CD4-positive, alpha-beta T cell (primary cell): ENCODE results near the gene EPB41L4B. TPM values are rescaled to one million over a fixed set of nuclear protein-coding genes. Genes with fewer than 3 reads are reported as not detected.

Experiments used
- ATAC-seq: fragments of 200-7000 bp; cut with Tn5 transposase; one replicate; pipeline ENCODE4 v1.10.0; 2022; ENCODE audit warnings: mild to moderate bottlenecking; ENCODE audit not compliant: poor library complexity
- CTCF ChIA-PET: fragments of 350-600 bp; sonication (Branson Sonifier 250); formaldehyde crosslinking; loops from one replicate; lab custom pipeline; 2021; ENCODE audit warnings: antibody characterized with exemption, inconsistent platforms; lab: Charles Lee
- POLR2A ChIA-PET: fragments of 350-600 bp; sonication (Branson Sonifier 250); formaldehyde crosslinking; loops from one replicate; lab custom pipeline; 2021; ENCODE audit warnings: antibody characterized with exemption, inconsistent platforms; lab: Charles Lee
- DNase-seq, 14 experiments: peaks; one replicate each; pipeline ENCODE4 v3.0.0-alpha.2; 2013 to 2020; ENCODE audit warnings: mixed read lengths in 2 of 14
- H3K27ac ChIP-seq, 2 donors: one replicate each; pipeline versions ENCODE4 v1.5.1 to v1.7.0; 2013; ENCODE audit warnings: low read length in 2 of 2, low read depth in 1 of 2, mild to moderate bottlenecking in 1 of 2
- H3K27me3 ChIP-seq, 2 experiments: 1 replicate in 1 of 2; 2 replicates in 1 of 2; pipeline versions ENCODE4 v1.6.1 to v1.7.0; 2013; ENCODE audit warnings: low read length in 2 of 2, control low read depth in 1 of 2, mild to moderate bottlenecking in 1 of 2, moderate library complexity in 1 of 2; ENCODE audit not compliant: insufficient read depth in 2 of 2, control insufficient read depth in 1 of 2
- H3K36me3 ChIP-seq: one replicate; pipeline ENCODE4 v1.6.1; 2013; ENCODE audit warnings: low read length, control low read depth; ENCODE audit not compliant: insufficient read depth
- H3K4me1 ChIP-seq: one replicate; pipeline ENCODE4 v1.6.1; 2013; ENCODE audit warnings: low read length, control low read depth; ENCODE audit not compliant: insufficient read depth
- H3K4me3 ChIP-seq: one replicate; pipeline ENCODE4 v1.5.1; 2013; ENCODE audit warnings: mild to moderate bottlenecking, low read length, moderate library complexity
- H3K9me3 ChIP-seq, 2 experiments: 1 replicate in 1 of 2; 2 replicates in 1 of 2; pipeline versions ENCODE4 v1.6.1 to v1.7.0; 2013; ENCODE audit warnings: low read length in 2 of 2, mild to moderate bottlenecking in 2 of 2, control low read depth in 1 of 2, moderate library complexity in 1 of 2; ENCODE audit not compliant: control insufficient read depth in 1 of 2, insufficient read depth in 1 of 2
- H3K27ac Mint-ChIP-seq: one replicate; pipeline ENCODE4 v1.8.0; 2020; ENCODE audit warnings: mixed read lengths
- H3K27me3 Mint-ChIP-seq: one replicate; pipeline ENCODE4 v1.8.0; 2021; ENCODE audit warnings: mixed read lengths
- H3K36me3 Mint-ChIP-seq: one replicate; pipeline ENCODE4 v1.8.0; 2021; ENCODE audit warnings: low read depth, mixed read lengths
- H3K4me1 Mint-ChIP-seq: one replicate; pipeline ENCODE4 v1.8.0; 2021; ENCODE audit warnings: low read depth, mixed read lengths
- H3K4me3 Mint-ChIP-seq: one replicate; pipeline ENCODE4 v1.8.0; 2020; ENCODE audit warnings: mild to moderate bottlenecking, mixed read lengths
- H3K9me3 Mint-ChIP-seq: one replicate; pipeline ENCODE4 v1.8.0; 2020; ENCODE audit warnings: mixed read lengths
- intact Hi-C, 2 experiments: fragments of 100-400 bp; cut with DNase I in 1 of 2; cut with micrococcal nuclease in 1 of 2; formaldehyde crosslinking; loops; one replicate each; pipeline versions ENCODE4 v1.15.1 to v1.9.0; 2023 to 2025; cut with DNase I, micrococcal nuclease
- total RNA-seq, 174 experiments: library from RNA in 2 of 174; stranded (reverse) in 2 of 174; gene quantifications; one replicate each; pipeline ENCODE4 v1.2.3 and lab custom pipeline; 2021 to 2026
- TF ChIP-seq, protein P1 (sequence below): fragments of 200-600 bp; IDR thresholded peaks from one replicate; pipeline ENCODE4 v1.8.0; 2022; ENCODE audit warnings: antibody characterized with exemption, mild to moderate bottlenecking

Gene EPB41L4B
- total RNA-seq, 2 experiments from 2014 or later: not detected

DNA sequence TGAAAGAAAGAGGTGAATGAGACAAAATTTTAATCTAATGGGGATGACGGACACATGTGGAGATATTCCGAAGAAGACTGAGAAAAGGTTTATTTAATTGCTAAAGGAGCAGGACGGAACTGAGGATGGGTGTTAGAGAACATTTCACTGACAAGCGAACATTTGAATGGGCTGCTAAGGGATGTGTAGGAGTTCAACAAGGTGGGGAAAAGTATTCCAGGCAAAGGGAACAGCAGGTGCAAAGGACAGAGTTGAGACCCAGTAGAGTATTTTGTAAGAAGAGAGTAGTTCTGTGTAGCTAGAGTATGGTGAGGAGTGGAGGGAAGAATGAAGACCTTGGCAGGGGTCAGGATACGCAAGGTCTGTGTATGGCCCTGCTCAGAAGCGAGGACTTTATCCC lies 106.4 kb downstream of the EPB41L4B start:
- TF ChIP-seq, protein P1, sequence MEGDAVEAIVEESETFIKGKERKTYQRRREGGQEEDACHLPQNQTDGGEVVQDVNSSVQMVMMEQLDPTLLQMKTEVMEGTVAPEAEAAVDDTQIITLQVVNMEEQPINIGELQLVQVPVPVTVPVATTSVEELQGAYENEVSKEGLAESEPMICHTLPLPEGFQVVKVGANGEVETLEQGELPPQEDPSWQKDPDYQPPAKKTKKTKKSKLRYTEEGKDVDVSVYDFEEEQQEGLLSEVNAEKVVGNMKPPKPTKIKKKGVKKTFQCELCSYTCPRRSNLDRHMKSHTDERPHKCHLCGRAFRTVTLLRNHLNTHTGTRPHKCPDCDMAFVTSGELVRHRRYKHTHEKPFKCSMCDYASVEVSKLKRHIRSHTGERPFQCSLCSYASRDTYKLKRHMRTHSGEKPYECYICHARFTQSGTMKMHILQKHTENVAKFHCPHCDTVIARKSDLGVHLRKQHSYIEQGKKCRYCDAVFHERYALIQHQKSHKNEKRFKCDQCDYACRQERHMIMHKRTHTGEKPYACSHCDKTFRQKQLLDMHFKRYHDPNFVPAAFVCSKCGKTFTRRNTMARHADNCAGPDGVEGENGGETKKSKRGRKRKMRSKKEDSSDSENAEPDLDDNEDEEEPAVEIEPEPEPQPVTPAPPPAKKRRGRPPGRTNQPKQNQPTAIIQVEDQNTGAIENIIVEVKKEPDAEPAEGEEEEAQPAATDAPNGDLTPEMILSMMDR: no peak
- Mint-ChIP-seq H3K9me3 (no peaks in the 10 kb centered on the region), H3K27ac (no peak overlapping the region), H3K27me3 (peaks cover 20% of the 10 kb centered on the region), H3K4me3 (no peak overlapping the region), H3K36me3 (no peaks in the 10 kb centered on the region), H3K4me1 (no peaks in the 10 kb centered on the region)
- CTCF ChIA-PET: interaction anchor here (0.6 kb wide), 1 partner anchor 35 kb away, joined by 3 read pairs; no protein-coding TSS in a partner anchor
- DNase-seq (no peak), ATAC-seq (no peak)
- no peak overlapping the region for H3K4me3 ChIP-seq
- no peak overlapping the region for H3K27ac ChIP-seq
- intact Hi-C loops: no loop called here
- H3K9me3 ChIP-seq: no peaks in the 10 kb centered on the region
- H3K27me3 ChIP-seq: no peaks in the 10 kb centered on the region
- POLR2A ChIA-PET: no interaction called here
- no peaks in the 10 kb centered on the region for H3K36me3 ChIP-seq
- no peaks in the 10 kb centered on the region for H3K4me1 ChIP-seq

DNA sequence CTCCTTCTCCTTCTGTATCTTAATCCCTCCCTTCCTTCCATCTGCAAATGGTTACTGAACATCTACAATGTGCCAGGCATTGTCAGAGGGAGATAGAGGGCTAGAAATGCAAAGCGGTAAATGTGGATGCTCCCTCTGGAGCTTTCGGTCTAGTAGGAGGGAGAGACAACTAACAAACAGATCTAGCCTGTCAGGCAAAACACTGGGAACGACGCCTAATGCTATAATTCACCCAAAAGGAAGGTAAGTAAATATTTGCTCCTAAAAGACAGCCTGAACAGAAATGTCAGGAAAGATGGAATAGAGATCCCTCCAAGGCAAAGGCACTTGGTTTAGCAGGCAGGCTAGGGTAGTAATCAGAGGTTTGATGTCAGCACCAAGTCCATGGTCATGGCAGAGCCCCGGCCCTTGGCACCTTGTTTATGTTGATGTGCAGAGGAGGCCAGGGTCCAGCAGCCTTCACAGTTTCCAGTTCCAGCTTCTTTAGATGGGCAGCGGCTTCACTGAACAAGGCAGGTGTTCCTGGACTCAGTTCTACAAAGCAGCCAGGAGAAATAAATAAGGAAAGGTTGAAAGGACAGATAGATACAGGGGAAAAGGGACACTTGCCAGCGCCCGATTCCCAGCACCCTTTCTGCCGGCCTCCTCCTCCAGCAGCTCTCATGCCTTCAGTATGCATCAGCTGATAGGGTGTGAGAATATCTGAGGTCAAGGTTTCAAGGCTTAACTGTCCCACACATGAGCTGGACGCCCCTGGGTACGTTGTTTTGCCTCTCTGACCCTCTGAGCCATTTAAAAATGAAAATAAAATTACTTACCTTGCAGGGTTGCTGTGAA lies 107.4 kb downstream of the EPB41L4B start:
- CTCF ChIA-PET: no interaction called here
- ATAC-seq: no peak

DNA sequence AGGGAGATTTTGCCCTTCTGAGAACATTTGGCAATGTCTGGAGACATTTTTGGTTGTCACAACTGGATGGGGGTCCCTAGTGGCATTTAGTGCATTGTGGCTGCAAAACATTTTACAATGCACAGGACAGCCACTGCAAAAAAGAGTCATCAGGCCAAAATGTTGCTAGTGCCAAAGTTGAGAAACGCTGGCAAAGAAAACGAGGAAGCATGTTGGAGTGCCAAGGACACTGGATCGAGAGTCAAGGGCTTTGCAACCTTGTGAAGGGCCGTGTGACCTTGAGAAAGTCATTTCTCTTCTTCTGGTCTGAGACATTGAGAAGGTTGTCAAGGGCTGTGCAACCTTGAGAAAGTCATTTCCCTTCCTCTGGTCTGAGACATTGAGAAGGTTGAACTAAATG lies 108.1 kb downstream of the EPB41L4B start:
- intact Hi-C loops: no loop called here
- H3K4me1 ChIP-seq: no peaks in the 10 kb centered on the region
- H3K9me3 Mint-ChIP-seq: no peaks in the 10 kb centered on the region
- H3K4me1 Mint-ChIP-seq: no peaks in the 10 kb centered on the region
- H3K36me3 ChIP-seq: no peaks in the 10 kb centered on the region
- no peak overlapping the region for H3K4me3 ChIP-seq
- H3K36me3 Mint-ChIP-seq: no peaks in the 10 kb centered on the region
- ChIA-PET CTCF (no interaction called here), POLR2A (no interaction called here)
- H3K27ac Mint-ChIP-seq: no peak overlapping the region
- DNase-seq: no peak
- no peak overlapping the region for H3K4me3 Mint-ChIP-seq
- no peak overlapping the region for H3K27ac ChIP-seq
- H3K27me3 Mint-ChIP-seq: peaks cover 21% of the 10 kb centered on the region
- no peaks in the 10 kb centered on the region for H3K9me3 ChIP-seq
- TF ChIP-seq, protein P1: no peak
- peaks cover 0 to 3% of the 10 kb centered on the region in 2 experiments for H3K27me3 ChIP-seq
- no peak for ATAC-seq

More for the DNA sequence above, 107.4 kb downstream of the EPB41L4B start:
- H3K4me1 Mint-ChIP-seq: no peaks in the 10 kb centered on the region
- H3K9me3 Mint-ChIP-seq: no peaks in the 10 kb centered on the region
- POLR2A ChIA-PET: no interaction called here
- TF ChIP-seq, protein P1: no peak
- Histone ChIP-seq H3K27me3 (no peaks in the 10 kb centered on the region), H3K4me3 (no peak overlapping the region), H3K27ac (no peak overlapping the region), H3K9me3 (no peaks in the 10 kb centered on the region), H3K4me1 (no peaks in the 10 kb centered on the region), H3K36me3 (no peaks in the 10 kb centered on the region)
- no peak for DNase-seq
- intact Hi-C loops: no loop called here
- no peaks in the 10 kb centered on the region for H3K36me3 Mint-ChIP-seq
- no peak overlapping the region for H3K4me3 Mint-ChIP-seq
- H3K27me3 Mint-ChIP-seq: peaks cover 17% of the 10 kb centered on the region
- H3K27ac Mint-ChIP-seq: no peak overlapping the region
